HEK293 (cell line): ENCODE results near the gene RPS6KA1.
A peak's percentile ranks its signal among the peaks of the same experiment; 100 is the strongest.

ENCODE experiments used
- REPIN1 ChIP-seq: fragments of 450-650 bp; formaldehyde crosslinking; IDR thresholded peaks from 2 replicates; pipeline ENCODE4 v1.5.1; 2017; ENCODE audit warnings: missing biosample characterization, missing genetic modification characterization, low read depth
- ZNF76 ChIP-seq: fragments of 450-650 bp; formaldehyde crosslinking; IDR thresholded peaks from 2 replicates; pipeline ENCODE4; 2016; ENCODE audit warnings: low read depth, missing biosample characterization, missing genetic modification characterization, borderline replicate concordance
- TF ChIP-seq, protein P1 (sequence below): fragments of 450-650 bp; formaldehyde crosslinking; IDR thresholded peaks from 2 replicates; pipeline ENCODE4 v1.5.1; 2016; ENCODE audit warnings: missing biosample characterization, missing genetic modification characterization, low read depth
- TF ChIP-seq, protein P2 (sequence below): fragments of 450-650 bp; formaldehyde crosslinking; IDR thresholded peaks from 2 replicates; pipeline ENCODE4 v1.5.1; 2016; ENCODE audit warnings: missing biosample characterization, missing genetic modification characterization

- TF ChIP-seq REPIN1 (tag by site-specific recombination) (no peak), ZNF76 (tag by site-specific recombination) (no peak)
- TF ChIP-seq, protein P1, sequence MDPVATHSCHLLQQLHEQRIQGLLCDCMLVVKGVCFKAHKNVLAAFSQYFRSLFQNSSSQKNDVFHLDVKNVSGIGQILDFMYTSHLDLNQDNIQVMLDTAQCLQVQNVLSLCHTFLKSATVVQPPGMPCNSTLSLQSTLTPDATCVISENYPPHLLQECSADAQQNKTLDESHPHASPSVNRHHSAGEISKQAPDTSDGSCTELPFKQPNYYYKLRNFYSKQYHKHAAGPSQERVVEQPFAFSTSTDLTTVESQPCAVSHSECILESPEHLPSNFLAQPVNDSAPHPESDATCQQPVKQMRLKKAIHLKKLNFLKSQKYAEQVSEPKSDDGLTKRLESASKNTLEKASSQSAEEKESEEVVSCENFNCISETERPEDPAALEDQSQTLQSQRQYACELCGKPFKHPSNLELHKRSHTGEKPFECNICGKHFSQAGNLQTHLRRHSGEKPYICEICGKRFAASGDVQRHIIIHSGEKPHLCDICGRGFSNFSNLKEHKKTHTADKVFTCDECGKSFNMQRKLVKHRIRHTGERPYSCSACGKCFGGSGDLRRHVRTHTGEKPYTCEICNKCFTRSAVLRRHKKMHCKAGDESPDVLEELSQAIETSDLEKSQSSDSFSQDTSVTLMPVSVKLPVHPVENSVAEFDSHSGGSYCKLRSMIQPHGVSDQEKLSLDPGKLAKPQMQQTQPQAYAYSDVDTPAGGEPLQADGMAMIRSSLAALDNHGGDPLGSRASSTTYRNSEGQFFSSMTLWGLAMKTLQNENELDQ (tag by site-specific recombination): no peak
- TF ChIP-seq, protein P2, sequence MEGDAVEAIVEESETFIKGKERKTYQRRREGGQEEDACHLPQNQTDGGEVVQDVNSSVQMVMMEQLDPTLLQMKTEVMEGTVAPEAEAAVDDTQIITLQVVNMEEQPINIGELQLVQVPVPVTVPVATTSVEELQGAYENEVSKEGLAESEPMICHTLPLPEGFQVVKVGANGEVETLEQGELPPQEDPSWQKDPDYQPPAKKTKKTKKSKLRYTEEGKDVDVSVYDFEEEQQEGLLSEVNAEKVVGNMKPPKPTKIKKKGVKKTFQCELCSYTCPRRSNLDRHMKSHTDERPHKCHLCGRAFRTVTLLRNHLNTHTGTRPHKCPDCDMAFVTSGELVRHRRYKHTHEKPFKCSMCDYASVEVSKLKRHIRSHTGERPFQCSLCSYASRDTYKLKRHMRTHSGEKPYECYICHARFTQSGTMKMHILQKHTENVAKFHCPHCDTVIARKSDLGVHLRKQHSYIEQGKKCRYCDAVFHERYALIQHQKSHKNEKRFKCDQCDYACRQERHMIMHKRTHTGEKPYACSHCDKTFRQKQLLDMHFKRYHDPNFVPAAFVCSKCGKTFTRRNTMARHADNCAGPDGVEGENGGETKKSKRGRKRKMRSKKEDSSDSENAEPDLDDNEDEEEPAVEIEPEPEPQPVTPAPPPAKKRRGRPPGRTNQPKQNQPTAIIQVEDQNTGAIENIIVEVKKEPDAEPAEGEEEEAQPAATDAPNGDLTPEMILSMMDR (tag by site-specific recombination): 0 out of 2 replicates have a peak, but pooled peaks have one; percentile 16
Observed at GRCh38 chr1:26597629-26598039, 68.1 kb downstream of the RPS6KA1 start.
